GM10266 (cell line): ENCODE results near the gene PCDHGB6.
"Not testable (repeated sequence)": the region's sequence is repeated elsewhere in the genome, so short reads cannot be mapped to it uniquely, and the experiment has no call there.

Experiments used
- DNase-seq: peaks from one replicate; pipeline ENCODE4 v3.0.0; 2012; ENCODE audit errors: extremely low spot score
- TF ChIP-seq, protein P1 (sequence below): IDR thresholded peaks from 2 replicates; pipeline ENCODE4 v1.5.1; 2012; ENCODE audit warnings: mild to moderate bottlenecking, low read depth; ENCODE audit not compliant: control insufficient read depth, insufficient read depth; ENCODE audit errors: missing control alignments

Gene PCDHGB6

DNA sequence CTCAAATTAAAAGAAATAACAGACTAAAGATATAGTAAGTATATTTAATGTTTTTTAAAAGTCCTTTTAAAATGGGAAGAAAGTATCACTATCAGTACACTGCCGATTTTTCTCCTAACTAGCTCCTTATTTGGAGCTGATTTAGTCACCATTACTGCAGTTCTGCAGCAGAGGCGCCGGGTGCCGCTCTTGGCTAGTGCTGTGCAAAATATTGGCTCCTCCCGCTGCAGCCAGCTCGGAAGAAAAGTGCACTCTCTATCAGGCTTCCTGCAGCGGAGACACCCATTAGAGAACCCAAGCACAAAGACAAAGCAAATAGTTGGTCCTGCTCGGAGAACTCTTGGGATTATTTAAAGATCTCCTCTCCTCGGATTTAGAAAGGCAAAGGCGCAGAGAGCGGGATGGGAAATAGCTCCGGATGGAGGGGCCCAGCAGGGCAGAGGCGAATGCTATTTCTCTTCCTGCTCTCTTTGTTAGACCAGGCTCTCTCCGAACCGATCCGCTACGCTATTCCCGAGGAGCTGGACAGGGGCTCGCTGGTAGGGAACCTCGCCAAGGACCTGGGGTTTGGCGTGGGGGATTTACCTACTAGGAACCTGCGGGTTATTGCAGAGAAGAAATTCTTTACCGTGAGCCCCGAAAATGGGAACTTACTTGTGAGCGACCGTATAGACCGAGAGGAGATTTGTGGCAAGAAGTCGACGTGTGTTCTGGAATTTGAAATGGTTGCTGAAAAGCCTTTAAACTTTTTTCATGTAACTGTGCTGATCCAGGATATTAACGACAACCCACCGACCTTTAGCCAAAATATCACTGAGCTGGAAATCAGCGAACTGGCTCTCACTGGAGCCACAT lies 37.6 kb upstream of the PCDHGB6 start, which contains the start of gene PCDHGB3:
Gene PCDHGB3, plus strand, starts transcription at position 249 of the 855 bp plus-strand sequence. Its CDS starts 153 bp downstream, at position 402.
- TF ChIP-seq, protein P1, sequence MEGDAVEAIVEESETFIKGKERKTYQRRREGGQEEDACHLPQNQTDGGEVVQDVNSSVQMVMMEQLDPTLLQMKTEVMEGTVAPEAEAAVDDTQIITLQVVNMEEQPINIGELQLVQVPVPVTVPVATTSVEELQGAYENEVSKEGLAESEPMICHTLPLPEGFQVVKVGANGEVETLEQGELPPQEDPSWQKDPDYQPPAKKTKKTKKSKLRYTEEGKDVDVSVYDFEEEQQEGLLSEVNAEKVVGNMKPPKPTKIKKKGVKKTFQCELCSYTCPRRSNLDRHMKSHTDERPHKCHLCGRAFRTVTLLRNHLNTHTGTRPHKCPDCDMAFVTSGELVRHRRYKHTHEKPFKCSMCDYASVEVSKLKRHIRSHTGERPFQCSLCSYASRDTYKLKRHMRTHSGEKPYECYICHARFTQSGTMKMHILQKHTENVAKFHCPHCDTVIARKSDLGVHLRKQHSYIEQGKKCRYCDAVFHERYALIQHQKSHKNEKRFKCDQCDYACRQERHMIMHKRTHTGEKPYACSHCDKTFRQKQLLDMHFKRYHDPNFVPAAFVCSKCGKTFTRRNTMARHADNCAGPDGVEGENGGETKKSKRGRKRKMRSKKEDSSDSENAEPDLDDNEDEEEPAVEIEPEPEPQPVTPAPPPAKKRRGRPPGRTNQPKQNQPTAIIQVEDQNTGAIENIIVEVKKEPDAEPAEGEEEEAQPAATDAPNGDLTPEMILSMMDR: peak; percentile 48
- peak; percentile 65 for DNase-seq

- DNase-seq: no peak
- TF ChIP-seq, protein P1: no peak
These were observed 36.0 kb upstream of the PCDHGB6 start for GRCh38 chr5:141371572-141372475.

GRCh38 chr5:141373673-141374317 lies 34.0 kb upstream of the PCDHGB6 start, which contains the start of gene PCDHGA6:
Gene PCDHGA6 (plus strand): TSS chr5:141373891. CDS start chr5:141374084, 193 bp downstream.
- no peak for DNase-seq
- TF ChIP-seq, protein P1: peak; percentile 32

GRCh38 chr5:141374627-141375026 lies 33.2 kb upstream of the PCDHGB6 start:
- TF ChIP-seq, protein P1: no peak
- DNase-seq: no peak

GRCh38 chr5:141375444-141376155 lies 32.2 kb upstream of the PCDHGB6 start:
- DNase-seq: not testable (repeated sequence)

DNA sequence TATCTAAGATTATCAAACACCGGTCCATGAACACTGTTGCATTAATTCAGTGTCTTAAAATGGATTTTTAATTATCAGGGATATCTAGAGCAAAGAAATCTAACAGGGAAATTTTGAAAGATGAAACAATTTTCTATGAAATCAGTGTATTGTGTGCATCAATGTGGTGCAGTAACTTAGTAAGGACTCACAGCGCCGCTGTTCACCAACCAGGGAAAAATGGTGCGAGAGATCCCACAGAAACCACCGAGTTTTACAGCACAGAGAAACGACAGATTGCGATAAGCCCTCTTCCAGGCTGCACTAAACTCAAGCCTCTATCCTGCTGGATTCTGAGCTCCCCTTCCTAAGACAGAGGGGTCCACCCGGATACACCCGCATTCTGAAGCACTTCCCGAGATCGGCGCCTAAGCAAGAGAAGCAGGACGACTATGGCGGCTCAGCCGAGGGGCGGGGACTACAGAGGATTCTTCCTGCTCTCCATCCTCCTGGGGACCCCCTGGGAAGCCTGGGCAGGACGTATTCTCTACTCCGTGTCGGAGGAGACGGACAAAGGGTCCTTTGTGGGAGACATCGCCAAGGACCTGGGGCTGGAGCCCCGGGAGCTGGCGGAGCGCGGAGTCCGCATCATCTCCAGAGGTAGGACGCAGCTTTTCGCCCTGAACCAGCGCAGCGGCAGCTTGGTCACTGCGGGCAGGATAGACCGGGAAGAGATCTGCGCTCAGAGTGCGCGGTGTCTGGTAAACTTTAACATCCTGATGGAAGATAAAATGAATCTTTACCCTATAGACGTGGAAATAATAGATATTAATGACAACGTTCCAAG lies 25.1 kb upstream of the PCDHGB6 start, which contains the start of gene PCDHGA7:
Gene PCDHGA7, plus strand, starts transcription at position 274 of the 826 bp plus-strand sequence. Its CDS starts 158 bp downstream, at position 432.
- no peak for DNase-seq
- TF ChIP-seq, protein P1: no peak
